Fibroblast of skin of scalp (primary cell): Measurements from ENCODE around the gene C1QL4.
A peak's percentile ranks its signal among the peaks of the same experiment; 100 is the strongest.

Experiments used
- DNase-seq: peaks from one replicate; pipeline ENCODE4 v3.0.0-alpha.2; 2013

Gene C1QL4

DNA sequence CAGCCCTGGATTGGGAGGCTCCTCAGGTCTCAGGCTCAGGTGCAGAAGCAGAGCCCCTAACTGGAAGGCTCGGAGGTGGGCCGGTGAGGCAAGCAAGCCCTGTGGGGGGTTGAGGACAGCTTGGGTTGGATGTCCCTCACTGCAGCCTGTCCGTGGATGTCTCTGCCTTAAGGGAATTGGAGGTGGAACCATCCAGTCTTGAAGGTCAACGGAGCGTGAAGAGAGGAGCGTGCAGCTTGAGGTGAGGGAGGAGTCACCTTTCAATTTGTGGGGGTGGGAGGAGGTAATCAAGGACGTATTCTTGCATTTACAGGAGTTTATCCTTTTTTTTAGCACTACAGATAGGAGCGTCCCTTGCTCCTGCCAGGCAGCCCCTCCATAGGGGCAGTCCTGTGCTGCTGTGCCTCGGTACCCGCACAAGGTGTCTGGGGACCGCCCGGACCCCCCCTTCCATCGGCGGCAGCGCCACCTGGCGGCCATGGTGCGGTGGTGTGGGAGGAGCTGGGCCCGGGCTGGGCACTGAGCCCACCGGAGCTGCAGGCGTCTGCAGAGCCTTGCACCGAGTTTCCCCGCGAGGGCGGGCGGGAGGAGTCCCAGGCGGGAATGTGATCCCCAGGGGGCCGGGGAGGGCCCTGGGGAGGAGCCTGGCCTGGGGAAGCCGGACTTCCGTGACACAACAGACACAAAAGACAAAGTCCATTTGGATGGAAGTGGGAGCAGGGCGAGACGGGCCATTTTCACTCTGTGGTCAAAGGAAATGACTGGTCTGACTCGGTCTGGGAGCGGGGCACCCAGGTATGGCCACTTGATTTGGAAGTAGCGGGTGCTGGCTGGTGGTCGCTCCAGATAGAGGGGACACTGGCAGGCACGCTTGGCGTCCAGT, 10.6 kb upstream of the C1QL4 start:
- peak; percentile 80 for DNase-seq

DNA sequence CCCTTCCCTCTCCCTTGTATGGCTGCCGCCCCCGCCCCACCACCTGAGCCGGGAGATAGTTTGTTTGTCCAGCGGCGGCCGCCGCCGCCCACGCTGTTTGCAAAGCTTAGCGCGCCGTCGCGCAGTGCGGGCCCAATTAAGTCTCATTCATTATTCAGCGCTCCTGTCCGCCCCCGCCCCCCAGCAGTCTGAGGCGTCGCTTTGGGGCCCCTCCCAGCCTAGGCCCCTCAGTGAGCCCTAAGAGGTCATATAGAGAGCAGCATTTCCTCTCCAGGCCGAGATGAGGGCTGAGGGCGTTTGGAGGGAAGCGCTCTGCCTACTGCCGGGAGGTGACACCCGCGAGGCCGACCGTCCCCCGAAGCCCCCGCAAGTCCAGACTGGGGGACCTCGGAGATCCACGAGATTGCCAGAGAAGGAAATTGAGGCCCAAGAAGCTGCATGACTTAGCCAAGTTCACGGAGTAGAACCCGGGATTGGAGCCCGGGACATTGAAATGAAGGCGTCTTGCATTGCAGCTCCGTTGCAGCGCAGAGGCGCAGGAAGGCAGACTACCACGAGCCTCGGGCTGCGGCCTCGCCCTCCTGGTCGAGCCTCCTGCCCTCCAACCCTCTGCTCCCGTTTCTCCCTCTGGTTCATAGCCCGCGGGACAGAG, 9.8 kb upstream of the C1QL4 start, which contains the start of gene DNAJC22:
Gene DNAJC22, plus strand, starts transcription at position 230 of the 652 bp plus-strand sequence. CDS start 1,985 bp downstream, outside the sequence.
- DNase-seq = no peak

DNA sequence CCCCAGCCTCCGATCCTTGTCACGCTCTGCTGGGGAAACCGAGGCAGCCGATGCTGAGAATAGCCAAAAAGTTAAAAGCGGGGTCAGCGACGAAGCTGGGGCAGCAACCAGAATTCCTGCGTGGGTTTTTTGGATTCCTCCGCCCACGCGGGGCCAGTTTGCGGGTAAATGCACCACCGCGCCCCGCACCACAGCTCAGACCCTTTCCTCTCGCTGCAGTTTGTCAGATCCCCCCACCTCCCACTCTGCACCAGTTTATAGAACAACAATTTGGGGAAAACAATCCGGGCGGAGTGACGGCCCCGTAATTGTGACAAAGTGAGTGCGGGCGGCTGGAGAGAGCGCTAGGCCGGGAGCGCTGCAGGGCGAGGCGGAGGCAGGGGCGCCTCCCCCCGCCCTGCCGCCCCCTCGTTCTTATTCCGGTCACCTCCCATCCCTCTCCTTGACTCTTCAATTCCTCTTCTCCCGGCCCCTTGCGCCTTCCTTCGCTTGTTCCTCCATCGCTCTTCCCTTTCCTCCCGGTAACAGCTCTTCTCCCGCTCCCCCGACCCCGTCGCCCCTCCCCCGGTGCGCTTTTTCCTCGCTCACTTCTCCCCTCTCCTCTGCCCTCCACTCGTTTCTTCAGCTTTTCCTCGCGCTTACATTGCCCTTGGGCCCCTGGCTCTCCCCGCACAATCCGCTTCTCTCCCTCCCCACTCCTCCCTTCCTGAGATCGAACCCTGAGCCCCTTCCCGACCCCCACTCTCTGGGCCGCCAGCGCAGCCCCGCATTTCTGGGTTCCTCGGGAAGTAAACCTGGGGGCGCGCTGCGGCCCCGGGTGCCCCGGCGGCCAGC, 9.1 kb upstream of the C1QL4 start:
- DNase-seq = no peak

GRCh38 chr12:49345051-49345824, 8.2 kb upstream of the C1QL4 start:
- DNase-seq = no peak

DNA sequence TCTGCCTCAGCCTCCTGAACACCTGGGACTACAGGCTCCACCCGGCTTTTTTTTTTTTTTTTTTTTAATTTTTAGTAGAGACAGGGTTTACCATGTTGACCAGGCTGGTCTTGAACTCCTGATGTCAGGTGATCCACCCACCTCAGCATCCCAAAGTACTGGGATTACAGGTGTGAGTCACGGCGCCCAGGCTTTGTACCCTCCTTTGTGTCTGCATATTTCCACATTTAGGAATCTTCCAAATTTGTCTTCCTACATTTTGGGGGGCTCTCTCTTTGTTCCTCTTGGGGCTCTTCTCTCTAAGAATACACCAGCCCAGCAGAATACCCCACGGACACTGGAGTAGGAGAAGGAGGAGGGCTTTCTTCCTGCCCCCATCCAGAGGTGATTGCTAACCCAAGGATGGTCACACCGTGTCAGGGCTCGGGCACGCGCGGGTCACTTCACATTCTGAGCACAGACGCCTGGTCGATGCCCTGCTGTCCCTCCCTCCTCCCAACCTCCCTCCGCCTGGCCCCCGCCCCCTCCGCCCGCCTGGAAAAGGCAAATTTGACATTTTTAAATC, 7.6 kb upstream of the C1QL4 start:
- DNase-seq = no peak

DNA sequence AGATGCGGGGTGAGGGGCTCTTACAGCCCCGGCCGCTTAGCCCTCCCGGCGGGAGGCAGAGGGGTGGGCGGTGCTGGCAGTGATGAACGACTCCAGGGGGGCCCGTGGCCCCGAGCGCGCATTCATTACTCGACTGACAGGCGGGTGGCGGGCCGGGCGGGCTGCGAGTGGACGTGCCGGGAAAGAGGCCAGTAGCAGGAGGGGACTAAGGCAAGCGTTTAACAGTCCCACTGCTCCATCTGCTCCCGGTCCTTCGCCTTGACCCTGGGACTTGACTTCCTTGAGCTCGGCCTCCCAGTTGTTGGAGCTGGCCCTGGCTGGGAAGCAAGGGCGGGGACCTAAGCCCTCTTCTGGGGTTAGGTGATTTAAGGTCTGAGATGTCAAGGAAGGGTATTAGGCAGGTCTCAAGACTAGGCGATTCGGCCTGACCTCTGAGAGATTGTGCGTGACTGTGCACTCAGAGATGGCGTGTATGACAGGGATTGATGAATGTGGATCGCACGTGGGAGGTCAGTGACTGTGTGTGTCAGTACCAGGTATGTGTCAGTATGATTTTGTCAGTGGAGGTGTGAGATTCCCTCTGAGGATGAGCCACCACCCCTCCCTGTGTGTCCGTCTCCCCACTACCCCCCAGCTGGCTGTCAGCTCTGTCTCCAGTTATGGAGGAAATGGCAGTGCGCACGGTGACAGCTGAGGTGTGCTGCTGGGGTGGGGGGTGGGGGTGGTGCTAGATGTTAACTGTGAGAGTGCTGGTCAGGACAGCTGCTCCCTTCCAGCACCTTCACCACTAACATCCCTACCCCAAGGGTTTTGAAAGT, 6.1 kb upstream of the C1QL4 start:
- DNase-seq = no peak

- peak; percentile 77 for DNase-seq
Observed at GRCh38 chr12:49342066-49342913, 5.3 kb upstream of the C1QL4 start.

- DNase-seq = no peak
Observed at GRCh38 chr12:49341777-49342065, 4.7 kb upstream of the C1QL4 start.

GRCh38 chr12:49340971-49341776, 4.2 kb upstream of the C1QL4 start:
- DNase-seq = no peak

DNA sequence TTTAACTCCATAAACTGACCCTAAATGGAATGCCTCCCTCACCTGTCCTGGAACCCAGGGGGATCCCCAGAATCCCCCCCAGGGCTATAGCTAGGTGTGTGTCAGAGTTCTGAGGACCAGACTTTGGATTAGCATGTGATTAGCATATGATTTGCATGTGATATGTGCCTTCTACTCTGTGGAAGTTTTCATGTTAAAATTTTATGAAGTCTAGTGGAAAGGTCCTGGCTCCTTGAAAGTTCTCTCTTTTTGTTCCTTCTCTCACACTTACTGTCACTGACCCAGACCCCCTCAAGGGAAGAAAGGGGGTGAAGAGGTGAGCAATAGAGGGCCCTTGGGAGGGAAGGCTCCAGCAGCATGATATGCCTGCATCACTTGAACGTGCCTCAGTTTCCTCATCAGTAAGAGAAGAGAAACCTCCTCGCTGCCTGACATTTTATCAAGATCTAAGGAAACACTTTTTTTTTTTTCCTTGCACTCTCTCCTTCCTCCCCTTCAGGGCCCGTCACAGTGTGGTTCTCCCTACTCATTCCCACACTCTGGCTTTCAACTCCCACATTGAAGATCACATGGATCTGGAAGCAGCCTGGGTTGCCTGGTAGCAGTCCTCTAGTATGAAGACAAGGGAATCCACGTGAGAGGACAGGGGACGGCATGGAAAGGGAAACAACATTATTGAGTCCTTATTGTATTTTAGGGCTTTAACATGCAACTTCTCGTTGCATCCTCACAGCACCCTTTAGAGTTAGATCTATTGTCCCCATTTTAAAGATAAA, 3.3 kb upstream of the C1QL4 start:
- no peak for DNase-seq

DNA sequence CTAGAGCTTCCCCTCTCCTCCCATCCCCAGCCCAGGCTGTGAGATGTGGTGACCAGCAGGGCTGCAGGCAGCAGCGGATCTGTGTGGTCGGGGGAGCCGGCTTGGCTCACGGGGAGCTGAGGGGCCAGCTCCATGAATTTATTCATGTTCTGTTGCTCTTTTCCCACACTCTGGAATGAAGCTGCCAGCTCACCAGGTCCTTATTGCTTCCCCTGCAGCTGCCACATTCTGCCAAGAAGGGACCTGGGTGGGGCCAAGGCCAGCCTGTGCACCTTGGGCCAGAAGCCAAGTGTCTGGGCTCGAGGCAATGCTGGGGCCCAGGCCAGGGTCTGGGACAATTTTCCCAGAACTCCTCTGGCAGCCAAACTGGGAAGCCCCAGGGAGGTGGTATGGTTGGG, 2.5 kb upstream of the C1QL4 start:
- DNase-seq = no peak

DNA sequence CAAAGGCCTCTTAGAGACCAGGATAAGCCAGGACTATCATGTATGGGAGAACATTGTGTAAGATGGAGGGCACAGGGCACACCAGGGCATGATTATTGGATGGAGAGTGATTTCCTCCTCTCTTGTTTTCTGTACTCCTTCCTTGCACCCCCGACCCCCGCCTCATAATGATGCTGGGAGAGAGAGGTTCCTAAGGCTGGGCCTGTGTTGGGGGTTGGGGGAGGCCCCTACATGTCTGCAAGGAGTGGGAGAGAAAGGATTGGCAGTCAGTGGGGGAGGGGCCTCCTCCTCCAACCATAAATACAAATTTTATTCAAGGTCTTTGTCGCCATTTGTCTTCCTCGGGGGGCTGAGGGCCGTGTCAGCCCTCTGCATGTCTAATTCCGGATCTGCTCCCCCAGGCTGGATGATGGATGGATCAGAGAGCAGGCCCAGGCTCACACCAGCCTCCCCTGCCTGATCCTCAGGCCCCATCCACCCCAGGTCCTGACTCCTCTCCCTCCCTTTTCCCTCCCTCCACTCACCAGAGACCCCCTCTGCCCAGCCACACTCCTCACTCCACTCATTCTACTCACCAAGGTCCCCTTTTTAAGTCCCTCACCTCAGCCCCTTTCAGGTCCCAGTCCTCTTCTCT, 2.0 kb upstream of the C1QL4 start:
- no peak for DNase-seq

- DNase-seq = no peak
Observed at GRCh38 chr12:49335955-49336644, 888 bp downstream of the C1QL4 start.

- DNase-seq = no peak
Observed at GRCh38 chr12:49335118-49335954, 1.7 kb downstream of the C1QL4 start.

- DNase-seq = no peak
Observed at GRCh38 chr12:49334681-49335080, 2.3 kb downstream of the C1QL4 start.

DNA sequence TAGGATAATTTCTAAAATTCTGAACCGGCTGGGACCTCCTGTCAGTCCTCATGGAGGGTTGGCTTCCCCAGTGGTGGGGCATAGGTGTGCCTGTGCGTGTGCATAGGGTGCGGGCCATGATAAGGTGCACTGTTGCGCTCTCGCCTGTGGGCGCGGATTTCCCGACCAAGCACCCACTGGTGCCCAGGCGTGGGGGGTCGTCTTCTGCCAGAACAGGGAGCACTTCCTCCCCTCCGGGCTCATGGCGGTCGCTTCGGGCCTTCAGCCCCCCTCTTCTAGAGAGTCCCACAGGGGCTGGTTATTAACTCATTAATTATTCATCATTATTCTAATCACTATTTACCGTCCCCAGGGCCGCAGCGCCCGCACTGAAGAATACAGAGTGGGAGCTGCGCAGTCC, 2.8 kb downstream of the C1QL4 start:
- DNase-seq = no peak
